Osteoblast (primary cell): ENCODE measurements around the gene SEC63. TPM values are rescaled to one million over a fixed set of nuclear protein-coding genes. Genes with fewer than 3 reads are reported as not detected.
A peak's percentile ranks its signal among the peaks of the same experiment; 100 is the strongest.

ENCODE experiments used
- DNase-seq: peaks from one replicate; pipeline ENCODE4 v3.0.0; 2011; ENCODE audit warnings: low spot score, mixed read lengths; ENCODE audit not compliant: insufficient read length; ENCODE audit errors: missing footprints
- H2AFZ ChIP-seq: 2 replicates; pipeline ENCODE4 v1.6.0; 2011; ENCODE audit warnings: mild to moderate bottlenecking, low read length
- H3K27ac ChIP-seq: 2 replicates; pipeline ENCODE4 v1.5.1; 2011; ENCODE audit warnings: mild to moderate bottlenecking, low read depth, low read length, moderate library complexity
- H3K27me3 ChIP-seq: 2 replicates; pipeline ENCODE4 v1.6.0; 2012; ENCODE audit warnings: mild to moderate bottlenecking, control low read depth, inconsistent platforms, low read length, moderate library complexity; ENCODE audit not compliant: insufficient read depth
- H3K36me3 ChIP-seq: 2 replicates; pipeline ENCODE4 v1.5.1; 2011; ENCODE audit warnings: mild to moderate bottlenecking, low read length, control low read depth, moderate library complexity; ENCODE audit not compliant: insufficient read depth
- H3K4me1 ChIP-seq: 2 replicates; pipeline ENCODE4 v1.5.1; 2011; ENCODE audit warnings: mild to moderate bottlenecking, low read length, control low read depth, moderate library complexity; ENCODE audit not compliant: insufficient read depth
- H3K4me2 ChIP-seq: 2 replicates; pipeline ENCODE4 v1.6.0; 2011; ENCODE audit warnings: mild to moderate bottlenecking, low read length; ENCODE audit not compliant: insufficient read depth
- H3K4me3 ChIP-seq: fragments of 200-600 bp; sonication (generic); 3 replicates; pipeline ENCODE4 v1.5.1; 2012; ENCODE audit warnings: mild to moderate bottlenecking, low read length, inconsistent platforms; ENCODE audit not compliant: insufficient read depth
- H3K79me2 ChIP-seq: 2 replicates; pipeline ENCODE4 v1.6.0; 2012; ENCODE audit warnings: mild to moderate bottlenecking, low read length, control low read depth, inconsistent platforms; ENCODE audit not compliant: insufficient read depth
- H3K9me3 ChIP-seq: 2 replicates; pipeline ENCODE4 v1.5.1; 2011; ENCODE audit warnings: low read depth, low read length, control low read depth
- H4K20me1 ChIP-seq: 2 replicates; pipeline ENCODE4 v1.6.0; 2012; ENCODE audit warnings: mild to moderate bottlenecking, low read length, control low read depth; ENCODE audit not compliant: insufficient read depth
- total RNA-seq: library from RNA; depleted of rRNA; stranded (reverse); fragments of >200 nt; gene quantifications from 2 replicates; pipeline ENCODE4 v1.2.3, GENCODE V29; 2012
- TF ChIP-seq, protein P1 (sequence below): IDR thresholded peaks from 2 replicates; pipeline ENCODE4 v1.5.1; 2011; ENCODE audit warnings: mild to moderate bottlenecking, low read depth, low read length, moderate library complexity; ENCODE audit errors: extremely low read depth

The SEC63 gene
- total RNA-seq, 1 donor: 35.8 TPM

DNA sequence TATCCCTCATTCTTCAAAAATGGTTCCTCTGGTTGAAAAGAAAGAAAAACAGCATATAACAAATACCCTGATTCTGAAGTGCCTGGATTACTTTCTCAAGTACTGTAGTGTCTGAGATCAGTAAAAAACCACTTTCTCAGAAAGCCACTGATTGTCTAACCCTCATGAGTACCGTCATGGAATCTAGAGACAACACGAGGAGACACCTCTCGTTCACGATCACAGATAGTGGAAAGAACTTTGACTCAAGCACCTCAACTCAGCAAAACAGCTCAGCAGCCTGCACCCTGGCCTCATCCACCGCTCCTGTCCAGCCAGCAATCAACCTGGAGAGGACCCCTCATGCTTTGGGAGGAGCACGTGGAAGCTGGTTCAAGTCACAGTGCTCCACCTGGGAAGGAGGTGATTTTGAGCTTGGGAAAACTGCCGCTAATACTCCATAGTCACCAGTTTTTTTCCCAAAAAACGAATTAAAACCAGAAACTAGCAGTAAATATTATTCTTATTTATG, 134.9 kb downstream of the SEC63 start:
- H3K4me2 ChIP-seq: no peak overlapping the region
- H2AFZ ChIP-seq: no peak overlapping the region
- no peaks in the 10 kb centered on the region for H3K9me3 ChIP-seq
- TF ChIP-seq, protein P1, sequence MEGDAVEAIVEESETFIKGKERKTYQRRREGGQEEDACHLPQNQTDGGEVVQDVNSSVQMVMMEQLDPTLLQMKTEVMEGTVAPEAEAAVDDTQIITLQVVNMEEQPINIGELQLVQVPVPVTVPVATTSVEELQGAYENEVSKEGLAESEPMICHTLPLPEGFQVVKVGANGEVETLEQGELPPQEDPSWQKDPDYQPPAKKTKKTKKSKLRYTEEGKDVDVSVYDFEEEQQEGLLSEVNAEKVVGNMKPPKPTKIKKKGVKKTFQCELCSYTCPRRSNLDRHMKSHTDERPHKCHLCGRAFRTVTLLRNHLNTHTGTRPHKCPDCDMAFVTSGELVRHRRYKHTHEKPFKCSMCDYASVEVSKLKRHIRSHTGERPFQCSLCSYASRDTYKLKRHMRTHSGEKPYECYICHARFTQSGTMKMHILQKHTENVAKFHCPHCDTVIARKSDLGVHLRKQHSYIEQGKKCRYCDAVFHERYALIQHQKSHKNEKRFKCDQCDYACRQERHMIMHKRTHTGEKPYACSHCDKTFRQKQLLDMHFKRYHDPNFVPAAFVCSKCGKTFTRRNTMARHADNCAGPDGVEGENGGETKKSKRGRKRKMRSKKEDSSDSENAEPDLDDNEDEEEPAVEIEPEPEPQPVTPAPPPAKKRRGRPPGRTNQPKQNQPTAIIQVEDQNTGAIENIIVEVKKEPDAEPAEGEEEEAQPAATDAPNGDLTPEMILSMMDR: no peak
- no peak overlapping the region for H3K27ac ChIP-seq
- no peaks in the 10 kb centered on the region for H4K20me1 ChIP-seq
- peaks cover 18% of the 10 kb centered on the region for H3K27me3 ChIP-seq
- H3K4me1 ChIP-seq: no peaks in the 10 kb centered on the region
- no peak overlapping the region for H3K4me3 ChIP-seq
- no peaks in the 10 kb centered on the region for H3K79me2 ChIP-seq
- DNase-seq: no peak
- H3K36me3 ChIP-seq: no peaks in the 10 kb centered on the region

DNA sequence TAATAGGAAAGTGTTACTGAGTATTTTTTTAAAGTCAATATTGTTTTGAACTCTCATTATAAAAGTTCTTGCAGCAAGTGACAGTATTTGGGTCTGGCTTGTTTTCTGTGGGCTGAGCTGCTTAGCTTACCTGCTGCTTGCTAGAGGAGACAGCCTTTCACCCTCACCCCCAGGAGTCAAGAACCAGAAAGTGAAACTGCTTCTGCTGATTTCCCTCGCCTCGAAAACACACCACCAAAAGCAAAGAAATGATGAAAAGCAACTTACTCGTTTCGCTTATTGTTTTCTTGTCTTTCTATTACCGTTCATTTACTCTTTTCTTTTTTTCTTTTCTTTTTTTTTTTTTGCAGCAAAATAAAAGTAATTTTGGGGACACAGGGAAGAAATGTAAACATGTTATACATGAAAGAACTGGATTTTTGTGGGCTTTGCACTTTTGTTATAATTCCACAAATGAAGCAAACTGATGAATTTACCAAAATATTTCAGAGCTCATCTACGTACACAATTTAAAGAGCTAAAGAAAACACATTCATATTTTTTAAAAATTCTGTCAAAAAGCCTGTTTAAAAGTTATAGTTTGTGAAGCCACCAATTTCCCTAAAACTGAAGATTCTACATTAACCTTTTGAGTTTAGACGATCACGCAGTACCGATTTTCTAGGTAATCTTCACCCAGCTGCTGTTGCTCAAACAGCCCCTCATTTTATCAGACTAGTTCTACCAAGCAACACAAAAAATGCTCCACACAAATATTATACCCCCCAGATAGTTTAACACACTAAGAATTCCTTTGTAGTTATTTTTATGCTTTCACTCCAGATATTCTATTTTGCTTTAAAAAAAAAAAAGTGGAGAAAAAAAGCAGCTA, 135.6 kb downstream of the SEC63 start:
- H3K4me2 ChIP-seq: peak overlapping the region; percentile 58
- no peaks in the 10 kb centered on the region for H4K20me1 ChIP-seq
- no peak for DNase-seq
- H2AFZ ChIP-seq: no peak overlapping the region
- TF ChIP-seq, protein P1: no peak
- H3K4me1 ChIP-seq: no peaks in the 10 kb centered on the region
- no peaks in the 10 kb centered on the region for H3K79me2 ChIP-seq
- peaks cover 13% of the 10 kb centered on the region for H3K27me3 ChIP-seq
- H3K36me3 ChIP-seq: no peaks in the 10 kb centered on the region
- no peak overlapping the region for H3K27ac ChIP-seq
- peak overlapping the region; percentile 23 for H3K4me3 ChIP-seq
- no peaks in the 10 kb centered on the region for H3K9me3 ChIP-seq

DNA sequence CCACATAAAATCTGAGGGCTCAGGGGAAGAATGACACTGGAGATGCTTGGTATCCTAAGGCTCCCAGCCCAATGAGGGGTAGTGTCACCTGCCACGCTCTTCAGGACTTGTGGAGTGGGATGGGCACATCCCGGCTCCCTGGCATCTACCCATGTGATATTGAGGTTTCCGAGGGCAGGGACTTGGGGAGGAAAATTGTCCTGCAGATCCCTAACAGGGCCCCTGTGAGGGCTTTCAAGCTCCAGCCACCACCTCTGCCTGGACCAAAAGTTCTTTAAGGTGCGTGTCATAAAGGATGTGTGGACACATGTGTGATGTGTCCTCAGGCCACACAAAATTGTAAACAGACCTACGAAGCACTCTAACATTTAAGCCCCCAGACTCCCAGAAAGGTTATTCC, 136.4 kb downstream of the SEC63 start:
- Histone ChIP-seq H3K79me2 (no peaks in the 10 kb centered on the region), H3K4me2 (no peak overlapping the region), H3K27me3 (peaks cover 13% of the 10 kb centered on the region), H4K20me1 (no peaks in the 10 kb centered on the region), H2AFZ (no peak overlapping the region), H3K4me1 (no peaks in the 10 kb centered on the region), H3K27ac (no peak overlapping the region), H3K9me3 (no peaks in the 10 kb centered on the region), H3K4me3 (no peak overlapping the region), H3K36me3 (no peaks in the 10 kb centered on the region)
- TF ChIP-seq, protein P1: no peak
- DNase-seq: no peak
